Hematopoietic multipotent progenitor cell treated with erythropoietin and hydrocortisone succinate and interleukin-3 and kit ligand, for 6 days (in vitro differentiated cells): ENCODE measurements around the gene CFTR.
"Not testable (repeated sequence)": the region's sequence is repeated elsewhere in the genome, so short reads cannot be mapped to it uniquely, and the experiment has no call there.

Experiments
- DNase-seq: peaks from one replicate; pipeline ENCODE4 v3.0.0-alpha.2; 2015

Gene CFTR

GRCh38 chr7:117505238-117505637 is 25.4 kb downstream of the CFTR start:
- DNase-seq: no peak

- DNase-seq: no peak
Observed at GRCh38 chr7:117508676-117509075, 28.9 kb downstream of the CFTR start.

- DNase-seq: not testable (repeated sequence)
Observed at GRCh38 chr7:117517194-117517593, 37.4 kb downstream of the CFTR start.

GRCh38 chr7:117530390-117530789 is 50.6 kb downstream of the CFTR start:
- no peak for DNase-seq

GRCh38 chr7:117531595-117532244 is 51.9 kb downstream of the CFTR start:
- DNase-seq: no peak

- DNase-seq: no peak
Observed at GRCh38 chr7:117538053-117538452, 58.2 kb downstream of the CFTR start.

GRCh38 chr7:117544061-117544460 is 64.2 kb downstream of the CFTR start:
- no peak for DNase-seq

- DNase-seq: no peak
Observed at GRCh38 chr7:117548035-117548434, 68.2 kb downstream of the CFTR start.

- DNase-seq: no peak
Observed at GRCh38 chr7:117550625-117551024, 70.8 kb downstream of the CFTR start.

GRCh38 chr7:117552660-117553059 is 72.8 kb downstream of the CFTR start:
- DNase-seq: no peak

- no peak for DNase-seq
Observed at GRCh38 chr7:117555260-117555659, 75.4 kb downstream of the CFTR start.

GRCh38 chr7:117559391-117559790 is 79.6 kb downstream of the CFTR start:
- no peak for DNase-seq

GRCh38 chr7:117560030-117560429 is 80.2 kb downstream of the CFTR start:
- DNase-seq: no peak

GRCh38 chr7:117562759-117563158 is 82.9 kb downstream of the CFTR start:
- DNase-seq: no peak

- DNase-seq: no peak
Observed at GRCh38 chr7:117564080-117564479, 84.3 kb downstream of the CFTR start.

GRCh38 chr7:117564627-117565026 is 84.8 kb downstream of the CFTR start:
- no peak for DNase-seq

GRCh38 chr7:117565226-117565625 is 85.4 kb downstream of the CFTR start:
- no peak for DNase-seq

GRCh38 chr7:117567781-117568180 is 88.0 kb downstream of the CFTR start:
- DNase-seq: no peak

- no peak for DNase-seq
Observed at GRCh38 chr7:117572856-117573620, 93.2 kb downstream of the CFTR start.

- DNase-seq: no peak
Observed at GRCh38 chr7:117581424-117581823, 101.6 kb downstream of the CFTR start.

- no peak for DNase-seq
Observed at GRCh38 chr7:117582219-117582704, 102.4 kb downstream of the CFTR start.

GRCh38 chr7:117587931-117588330 is 108.1 kb downstream of the CFTR start:
- DNase-seq: no peak

- no peak for DNase-seq
Observed at GRCh38 chr7:117588352-117588794, 108.5 kb downstream of the CFTR start.

- no peak for DNase-seq
Observed at GRCh38 chr7:117590191-117590590, 110.4 kb downstream of the CFTR start.
